Spleen (tissue), 7 donors: Measurements from ENCODE around the gene KITLG.

Experiments
- POLR2A ChIP-seq, 3 donors: fragments of 450-650 bp; IDR thresholded peaks; one replicate each; pipeline ENCODE4 v1.5.1; 2017; ENCODE audit warnings: antibody characterized with exemption in 3 of 3, mild to moderate bottlenecking in 1 of 3
- POLR2AphosphoS5 ChIP-seq, 3 donors: sonication (generic); formaldehyde crosslinking; IDR thresholded peaks; one replicate each; pipeline ENCODE4 v1.5.1; 2017; ENCODE audit warnings: antibody characterized with exemption in 3 of 3
- TF ChIP-seq, protein P1 (sequence below), 11 experiments: fragments of 200-600 bp in 7 of 11; fragments of 450-650 bp in 4 of 11; sonication (generic) in 4 of 11; IDR thresholded peaks in 8 of 11; conservative IDR thresholded peaks in 3 of 11; 1 replicate in 7 of 11; 2 replicates in 4 of 11; pipeline versions ENCODE4 v1.4.0 to v1.8.0; 2016 to 2021; ENCODE audit warnings: antibody characterized with exemption in 11 of 11, inconsistent platforms in 4 of 11, mild to moderate bottlenecking in 1 of 11
- donor health status: DM: no; HTN: no; CAD: no; lungs with moderate emphysema.
- donor health status: DM: no; HTN: no; CAD: no.
- donor health status: DM: no; HTN: no; CAD: no.

DNA sequence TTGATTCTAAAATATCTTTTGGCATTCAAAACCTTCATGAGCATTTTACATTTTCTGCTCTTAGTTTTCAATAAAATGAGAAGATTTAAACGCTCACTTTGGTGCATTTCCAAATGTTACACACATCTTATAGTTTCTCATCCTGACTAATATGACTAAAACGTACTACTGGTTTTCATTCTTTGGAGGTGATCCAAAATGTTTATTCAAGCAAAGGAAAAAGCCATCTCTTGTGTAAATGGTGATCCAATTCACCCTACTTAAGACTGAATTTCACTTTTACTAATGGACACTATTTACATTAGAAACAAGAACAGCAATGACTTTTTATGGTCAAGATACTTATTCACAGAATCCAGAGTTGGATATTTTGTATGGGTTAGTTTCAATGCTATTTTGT lies 86.6 kb downstream of the KITLG start:
- TF ChIP-seq, protein P1, sequence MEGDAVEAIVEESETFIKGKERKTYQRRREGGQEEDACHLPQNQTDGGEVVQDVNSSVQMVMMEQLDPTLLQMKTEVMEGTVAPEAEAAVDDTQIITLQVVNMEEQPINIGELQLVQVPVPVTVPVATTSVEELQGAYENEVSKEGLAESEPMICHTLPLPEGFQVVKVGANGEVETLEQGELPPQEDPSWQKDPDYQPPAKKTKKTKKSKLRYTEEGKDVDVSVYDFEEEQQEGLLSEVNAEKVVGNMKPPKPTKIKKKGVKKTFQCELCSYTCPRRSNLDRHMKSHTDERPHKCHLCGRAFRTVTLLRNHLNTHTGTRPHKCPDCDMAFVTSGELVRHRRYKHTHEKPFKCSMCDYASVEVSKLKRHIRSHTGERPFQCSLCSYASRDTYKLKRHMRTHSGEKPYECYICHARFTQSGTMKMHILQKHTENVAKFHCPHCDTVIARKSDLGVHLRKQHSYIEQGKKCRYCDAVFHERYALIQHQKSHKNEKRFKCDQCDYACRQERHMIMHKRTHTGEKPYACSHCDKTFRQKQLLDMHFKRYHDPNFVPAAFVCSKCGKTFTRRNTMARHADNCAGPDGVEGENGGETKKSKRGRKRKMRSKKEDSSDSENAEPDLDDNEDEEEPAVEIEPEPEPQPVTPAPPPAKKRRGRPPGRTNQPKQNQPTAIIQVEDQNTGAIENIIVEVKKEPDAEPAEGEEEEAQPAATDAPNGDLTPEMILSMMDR (IDR thresholded peaks at IDR 0.05 in 8 of 11, conservative IDR thresholded peaks at IDR 0.05 in 3 of 11) = no peak
- TF ChIP-seq POLR2A (IDR thresholded peaks at IDR 0.05) (no peak), POLR2AphosphoS5 (IDR thresholded peaks at IDR 0.05) (no peak)
